NCI-H2196 treated with DMSO at 0.1 percent for 48 hours (cell line): ENCODE data around the gene GAL.

Experiments used
- DNase-seq: peaks from one replicate; lab custom pipeline; 2025; ENCODE audit not compliant: unreplicated experiment; lab: John Stamatoyannopoulos, UW

GAL gene

DNA sequence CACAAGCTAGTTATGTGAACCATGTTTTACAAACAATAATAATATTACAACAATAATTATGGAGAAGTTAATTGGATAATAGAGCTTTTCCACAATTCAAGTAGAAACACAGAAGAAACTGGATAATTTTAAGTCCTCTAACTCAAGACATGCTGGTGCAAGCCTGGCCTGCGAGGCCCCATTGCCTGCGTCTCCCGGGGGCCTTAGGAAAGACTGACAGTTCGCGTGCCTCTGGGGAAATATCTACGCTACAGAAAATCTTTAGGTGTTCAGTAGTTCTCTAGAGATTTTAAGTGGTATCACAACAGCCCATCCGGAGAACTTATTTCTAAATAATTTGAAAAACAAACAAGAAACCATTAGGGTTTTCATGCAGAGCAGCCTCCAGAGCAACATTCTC, 23.2 kb downstream of the GAL start:
- DNase-seq, result no peak

- DNase-seq, result no peak
Measured at GRCh38 chr11:68709062-68709461, 24.7 kb downstream of the GAL start.

DNA sequence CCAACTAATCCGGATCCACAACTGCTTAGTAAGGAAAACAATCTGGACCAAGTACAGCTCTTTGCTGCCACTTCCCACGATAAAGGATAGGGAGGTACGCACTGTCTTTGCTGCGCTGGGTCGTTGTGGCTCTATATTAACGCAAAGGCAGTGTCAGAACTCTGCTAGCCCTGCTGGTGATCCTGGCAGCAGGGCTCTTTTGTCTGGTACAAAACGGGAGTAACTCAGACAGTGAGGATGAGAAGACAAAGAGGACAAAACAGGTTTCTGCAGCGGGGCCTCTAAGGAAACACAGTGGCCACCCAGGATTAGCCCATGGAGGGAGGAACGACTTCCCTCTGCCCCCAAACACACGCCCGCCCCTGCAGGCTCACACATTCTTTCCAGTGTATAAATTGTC, 26.1 kb downstream of the GAL start:
- DNase-seq, result no peak

DNA sequence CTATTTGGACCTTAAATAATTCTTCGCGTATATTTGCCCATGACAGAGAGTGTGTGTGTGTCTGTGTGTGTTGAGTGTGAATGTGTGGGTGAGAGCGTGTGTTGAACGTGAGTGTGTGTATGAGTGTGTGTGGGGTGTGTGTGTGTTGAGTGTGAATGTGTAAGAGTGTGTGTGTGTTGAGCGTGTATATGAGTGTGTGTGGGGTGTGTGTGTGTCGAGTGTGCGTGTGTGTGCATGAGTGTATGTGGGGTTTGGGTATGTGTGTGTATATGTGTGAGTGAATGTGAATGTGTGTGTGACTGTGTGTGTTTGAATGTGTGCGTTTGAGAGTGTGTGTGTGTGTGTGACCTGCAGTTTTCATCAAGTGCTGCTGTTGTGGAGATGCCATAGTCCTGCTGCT, 26.8 kb downstream of the GAL start:
- no peak for DNase-seq

DNA sequence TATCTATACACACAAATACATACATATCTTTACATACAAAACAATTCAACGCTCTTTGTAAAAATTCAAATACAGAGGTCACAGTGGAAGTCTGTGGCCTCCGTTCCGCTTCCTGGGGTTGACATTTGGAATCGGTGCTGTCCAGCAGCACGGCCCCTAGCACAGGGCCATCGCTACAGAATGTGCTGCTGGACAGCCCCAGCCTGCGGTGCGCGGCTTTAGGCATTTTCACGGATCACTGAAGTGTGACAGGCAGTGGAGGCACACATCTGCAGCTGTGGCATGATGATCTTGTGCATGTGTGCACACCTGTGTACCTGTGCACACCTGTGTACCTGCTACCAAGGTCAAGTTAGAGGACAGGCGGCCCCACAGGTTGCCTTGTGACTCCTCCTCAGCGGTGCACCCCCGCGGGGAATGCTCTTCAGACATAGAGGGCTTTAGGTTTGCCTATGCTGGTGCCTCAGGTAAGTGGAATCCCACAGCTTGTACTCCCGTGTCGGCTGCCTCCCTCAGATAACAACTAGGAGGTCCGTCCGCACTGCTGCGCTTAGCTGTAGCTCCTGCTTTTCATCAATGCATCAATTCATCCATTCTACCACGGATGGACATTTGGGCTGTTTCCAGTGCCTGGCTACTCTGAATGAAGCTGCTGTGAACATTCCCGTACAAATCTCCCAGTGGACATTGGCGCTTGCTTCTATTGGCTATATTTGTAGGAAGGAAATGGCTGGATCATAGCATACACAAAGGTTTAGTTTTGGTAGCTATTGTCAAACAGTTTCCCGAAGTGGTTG, 29.9 kb downstream of the GAL start:
- no peak for DNase-seq

- no peak for DNase-seq
Measured at GRCh38 chr11:68715456-68716122, 31.2 kb downstream of the GAL start.

DNA sequence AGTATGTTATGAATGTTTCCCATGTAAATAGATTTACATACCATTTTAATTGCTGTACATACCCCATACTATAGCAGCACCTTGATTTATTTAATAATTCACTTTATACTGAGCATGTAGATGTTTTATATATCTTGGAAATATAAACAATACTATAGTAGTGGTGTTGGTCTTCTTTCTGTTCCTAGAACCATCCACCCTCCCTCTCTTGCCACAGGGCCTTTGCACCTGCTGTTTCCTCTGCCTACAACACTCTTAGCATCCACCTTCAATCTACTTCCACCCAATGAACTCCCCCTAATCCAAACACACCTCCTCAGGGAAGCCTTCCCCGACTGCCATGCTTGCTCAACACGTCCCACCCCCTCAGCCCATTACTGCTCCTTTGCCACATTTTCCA, 36.7 kb downstream of the GAL start:
- DNase-seq, result no peak

GRCh38 chr11:68722143-68722542, 37.8 kb downstream of the GAL start:
- DNase-seq, result no peak

DNA sequence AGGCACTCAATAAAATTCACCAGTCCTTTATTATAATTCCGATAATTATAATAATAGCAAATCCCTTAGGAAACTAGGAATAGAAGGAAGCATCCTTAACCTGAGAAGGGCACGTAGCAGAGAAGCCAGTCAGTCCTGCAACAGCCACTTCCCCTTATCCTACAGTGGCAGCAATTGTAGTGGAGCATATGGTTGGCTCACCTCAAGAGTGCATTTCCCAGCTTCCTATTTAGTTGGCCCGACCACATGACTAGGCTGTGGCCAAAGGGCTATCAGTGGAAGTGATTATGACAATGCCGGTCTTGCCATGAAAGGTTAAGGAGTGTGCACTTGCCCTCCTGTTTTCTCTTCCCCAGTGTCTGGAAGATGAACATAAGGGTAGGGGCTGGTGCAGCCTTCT, 39.9 kb downstream of the GAL start:
- no peak for DNase-seq

- no peak for DNase-seq
Measured at GRCh38 chr11:68727783-68728182, 43.4 kb downstream of the GAL start.

- DNase-seq, result no peak
Measured at GRCh38 chr11:68734111-68734510, 49.8 kb downstream of the GAL start.

DNA sequence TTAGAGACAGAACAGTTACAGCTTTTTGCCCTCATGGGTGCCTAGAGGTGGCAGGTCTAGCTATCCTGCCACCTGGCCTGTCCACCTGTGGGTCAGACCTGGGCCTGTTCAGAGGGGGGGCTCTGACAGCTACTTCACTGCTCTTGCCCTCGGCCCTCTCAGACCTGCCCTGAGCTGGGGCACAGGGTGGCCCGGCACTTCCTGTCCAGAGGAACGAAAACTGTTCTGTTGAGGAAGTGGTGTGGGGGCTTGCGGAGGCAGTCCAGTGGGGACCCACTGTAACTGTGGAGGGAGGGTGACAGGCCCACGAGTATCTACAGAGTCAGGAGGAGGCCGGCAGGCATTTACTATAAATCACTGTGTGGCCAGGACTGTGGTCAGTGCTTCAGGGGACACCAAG, 50.8 kb downstream of the GAL start:
- DNase-seq, result no peak

GRCh38 chr11:68735646-68736045, 51.3 kb downstream of the GAL start:
- DNase-seq, result no peak
